Loucy (cell line): ENCODE measurements around the gene LEF1.

Experiments used
- H2AFZ ChIP-seq: fragments of 200-600 bp; sonication (generic); 2 replicates; pipeline ENCODE4 v1.6.0; 2016; ENCODE audit warnings: antibody characterized with exemption, mild to moderate bottlenecking, low read length, moderate library complexity
- H3F3A ChIP-seq: fragments of 200-600 bp; 2 replicates; pipeline ENCODE4 v1.6.0; 2016; ENCODE audit warnings: antibody characterized with exemption, low read depth, mild to moderate bottlenecking
- H3K27me3 ChIP-seq: fragments of 200-600 bp; sonication (generic); 2 replicates; pipeline ENCODE4 v1.6.1; 2014; ENCODE audit warnings: low read length, mild to moderate bottlenecking; ENCODE audit not compliant: insufficient read depth, poor library complexity, severe bottlenecking
- H3K36me3 ChIP-seq: fragments of 200-600 bp; sonication (generic); 2 replicates; pipeline ENCODE4 v1.6.1; 2016; ENCODE audit warnings: low read length; ENCODE audit not compliant: insufficient read depth
- H3K4me1 ChIP-seq: fragments of 200-600 bp; sonication (generic); 2 replicates; pipeline ENCODE4 v1.5.1; 2014; ENCODE audit warnings: low read length, mild to moderate bottlenecking; ENCODE audit not compliant: insufficient read depth, poor library complexity, severe bottlenecking
- H3K4me2 ChIP-seq: fragments of 200-600 bp; sonication (generic); 2 replicates; pipeline ENCODE4 v1.6.0; 2014; ENCODE audit warnings: antibody characterized with exemption, low read length, low read depth, mild to moderate bottlenecking; ENCODE audit not compliant: poor library complexity, severe bottlenecking
- H3K4me3 ChIP-seq: fragments of 200-600 bp; sonication (generic); 2 replicates; pipeline ENCODE4 v1.5.1; 2014; ENCODE audit warnings: low read length, mild to moderate bottlenecking, mixed read lengths; ENCODE audit not compliant: poor library complexity, severe bottlenecking
- H3K79me2 ChIP-seq: fragments of 200-600 bp; sonication (generic); 2 replicates; pipeline ENCODE4 v1.6.1; 2014; ENCODE audit warnings: low read length; ENCODE audit not compliant: insufficient read depth
- H3K9ac ChIP-seq: fragments of 200-600 bp; sonication (generic); 2 replicates; pipeline ENCODE4 v1.6.0; 2014; ENCODE audit warnings: mild to moderate bottlenecking, low read depth, low read length, moderate library complexity; ENCODE audit not compliant: poor library complexity, severe bottlenecking
- H3K9me2 ChIP-seq: fragments of 200-600 bp; sonication (generic); replicated peaks from 2 replicates; pipeline ENCODE4 v1.6.1; 2016; ENCODE audit warnings: low read depth, low read length, mixed read lengths
- H3K9me3 ChIP-seq: fragments of 200-600 bp; sonication (generic); 2 replicates; pipeline ENCODE4 v1.6.1; 2014; ENCODE audit warnings: mild to moderate bottlenecking, antibody characterized with exemption, low read length, low read depth; ENCODE audit not compliant: insufficient read depth
- H4K20me1 ChIP-seq: fragments of 200-600 bp; sonication (generic); 2 replicates; pipeline ENCODE4 v1.6.0; 2014; ENCODE audit warnings: antibody characterized with exemption, low read length, mild to moderate bottlenecking; ENCODE audit not compliant: insufficient read depth, poor library complexity, severe bottlenecking
- CTCF ChIP-seq: fragments of 200-600 bp; sonication (generic); conservative IDR thresholded peaks from 2 replicates; pipeline ENCODE4 v1.5.1; 2014; ENCODE audit warnings: mild to moderate bottlenecking, antibody characterized with exemption, low read length
- EZH2phosphoT487 ChIP-seq: fragments of 200-600 bp; IDR thresholded peaks from 2 replicates; pipeline ENCODE4 v1.6.1; 2018; ENCODE audit warnings: antibody characterized with exemption, mild to moderate bottlenecking, moderate library complexity, borderline replicate concordance

The LEF1 gene

DNA sequence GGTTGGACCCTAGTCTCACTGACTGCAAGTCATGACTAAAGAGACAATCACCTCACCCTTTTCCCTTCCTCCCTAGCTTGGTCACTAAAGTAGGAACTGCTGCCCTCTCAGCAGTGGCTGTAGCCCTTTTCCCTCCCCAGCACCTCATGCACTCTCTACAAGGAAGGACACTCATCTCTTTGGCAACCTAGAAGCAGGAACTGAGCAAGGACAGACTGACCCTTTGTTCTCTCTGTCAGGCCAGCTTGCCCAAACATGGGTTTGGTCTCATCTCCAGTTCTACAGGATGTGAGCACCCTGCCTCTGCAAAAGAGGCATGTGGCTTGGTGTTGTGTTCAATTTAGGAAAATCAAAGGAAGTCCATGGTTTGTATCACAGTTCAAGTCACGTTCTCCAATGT is 15.8 kb downstream of the LEF1 start:
- TF ChIP-seq EZH2phosphoT487 (no peak), CTCF (no peak)
- H2AFZ ChIP-seq = no peak overlapping the region
- peaks cover 9% of the 10 kb centered on the region; the same call in 1 of the 2 replicates for H3F3A ChIP-seq
- peak overlapping the region; percentile 12 for H3K4me3 ChIP-seq
- no peaks in the 10 kb centered on the region for H3K9me3 ChIP-seq
- no peaks in the 10 kb centered on the region for H3K27me3 ChIP-seq
- H3K9ac ChIP-seq = no peak overlapping the region
- H4K20me1 ChIP-seq = peaks cover 94% of the 10 kb centered on the region
- peak overlapping the region; percentile 49 for H3K4me2 ChIP-seq
- H3K36me3 ChIP-seq = peaks cover 77% of the 10 kb centered on the region
- peaks cover 98% of the 10 kb centered on the region for H3K79me2 ChIP-seq
- no peaks in the 10 kb centered on the region for H3K9me2 ChIP-seq
- H3K4me1 ChIP-seq = peaks cover 58% of the 10 kb centered on the region

DNA sequence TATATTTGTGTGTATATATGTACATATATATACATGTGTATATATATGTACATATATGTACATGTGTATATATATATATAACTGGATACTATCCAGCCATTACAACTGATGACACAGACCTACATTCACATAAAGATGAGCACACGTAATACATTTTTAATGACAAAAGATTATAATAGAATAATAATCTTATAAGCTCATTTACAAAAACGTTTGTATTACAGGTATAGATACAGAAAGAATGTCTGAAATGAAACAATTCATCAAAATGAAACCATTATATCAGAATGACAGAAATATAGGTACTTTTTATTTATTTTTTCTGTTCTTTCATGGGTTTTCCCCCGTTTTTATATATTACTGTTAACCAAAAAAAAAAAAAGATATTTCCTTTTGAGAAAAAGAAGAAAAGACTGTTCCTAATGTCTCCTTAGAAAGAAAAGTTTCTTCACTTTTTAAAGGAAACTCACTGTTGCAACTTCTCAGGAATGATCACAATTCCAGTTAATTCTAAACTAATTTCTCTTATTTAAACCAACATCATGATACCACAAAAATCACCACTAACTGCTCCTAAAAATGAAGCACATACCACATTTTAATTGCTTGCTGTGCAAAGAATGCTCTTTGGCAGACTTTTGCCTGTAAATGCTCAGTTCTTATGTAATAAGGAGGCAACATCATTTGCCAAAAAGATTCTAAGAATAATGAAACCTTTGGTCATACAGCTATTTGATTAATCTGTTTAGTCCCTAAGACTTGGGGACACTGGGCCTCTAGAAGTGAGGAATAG is 18.9 kb downstream of the LEF1 start:
- Histone ChIP-seq H3K4me2 (peak overlapping the region; percentile 49), H3F3A (peaks cover 9% of the 10 kb centered on the region; the same call in 1 of the 2 replicates), H3K79me2 (peaks cover 98% of the 10 kb centered on the region), H3K4me3 (no peak overlapping the region), H3K36me3 (peaks cover 86% of the 10 kb centered on the region), H3K9me3 (no peaks in the 10 kb centered on the region), H2AFZ (no peak overlapping the region), H3K27me3 (no peaks in the 10 kb centered on the region), H4K20me1 (peaks cover 95% of the 10 kb centered on the region), H3K4me1 (peaks cover 43% of the 10 kb centered on the region), H3K9ac (no peak overlapping the region), H3K9me2 (no peaks in the 10 kb centered on the region)
- TF ChIP-seq EZH2phosphoT487 (no peak), CTCF (no peak)

DNA sequence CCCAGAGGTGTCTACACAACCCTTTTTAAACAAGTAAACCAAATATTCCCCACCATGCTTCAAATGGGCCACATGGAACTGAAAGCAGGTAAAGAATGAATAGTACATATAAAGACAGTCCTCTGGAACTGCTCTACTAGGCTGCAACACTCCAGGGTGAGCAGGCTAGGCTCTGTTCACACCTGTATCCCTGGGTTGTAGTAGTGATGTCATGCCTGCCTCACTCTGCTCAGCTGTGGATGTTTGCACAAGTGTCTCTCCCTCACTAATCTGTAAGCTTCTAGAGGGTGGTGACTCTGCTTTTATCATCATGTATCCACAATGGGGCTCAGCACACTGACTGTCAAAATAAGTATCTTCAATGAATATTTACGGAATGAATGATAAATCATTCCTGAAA is 20.4 kb downstream of the LEF1 start:
- Histone ChIP-seq H2AFZ (no peak overlapping the region), H4K20me1 (peaks cover 96% of the 10 kb centered on the region), H3K79me2 (peaks cover 98% of the 10 kb centered on the region), H3K36me3 (peaks cover 91% of the 10 kb centered on the region), H3K9me3 (no peaks in the 10 kb centered on the region), H3K9ac (no peak overlapping the region), H3F3A (peaks cover 9% of the 10 kb centered on the region; the same call in 1 of the 2 replicates), H3K9me2 (no peaks in the 10 kb centered on the region), H3K27me3 (no peaks in the 10 kb centered on the region), H3K4me2 (peak overlapping the region; percentile 26), H3K4me1 (peaks cover 51% of the 10 kb centered on the region), H3K4me3 (no peak overlapping the region)
- TF ChIP-seq EZH2phosphoT487 (no peak), CTCF (no peak)
